MM.1S (cell line): ENCODE measurements around the gene KRT73.

Source experiments
- CTCF ChIP-seq: fragments of 300-600 bp; sonication (generic); IDR thresholded peaks from 2 replicates; pipeline ENCODE4 v1.5.1; 2016; ENCODE audit warnings: antibody characterized with exemption, low read length, mixed read lengths
- EZH2 ChIP-seq: fragments of 300-600 bp; sonication (generic); optimal IDR thresholded peaks from 2 replicates; pipeline ENCODE3; 2017; ENCODE audit warnings: low read depth, mild to moderate bottlenecking, antibody characterized with exemption, low read length, mixed read lengths

GRCh38 chr12:52581066-52581465 is 37.3 kb downstream of the KRT73 start:
- TF ChIP-seq CTCF (no peak), EZH2 (no peak)
